Trophoblast cell (in vitro differentiated cells and primary cell): ENCODE results near the gene TMEM248.
"Not testable (repeated sequence)": the region's sequence is repeated elsewhere in the genome, so short reads cannot be mapped to it uniquely, and the experiment has no call there.

ENCODE experiments used
- DNase-seq, 2 donors: peaks; one replicate each; pipeline ENCODE4 v3.0.0-alpha.2; 2016
- H2AFZ ChIP-seq: 2 replicates; pipeline ENCODE4 v1.6.1; 2013; ENCODE audit warnings: low read length, moderate library complexity, mild to moderate bottlenecking; ENCODE audit not compliant: insufficient read depth, poor library complexity
- H2AK5ac ChIP-seq: 2 replicates; pipeline ENCODE4 v1.6.1; 2013; ENCODE audit warnings: mild to moderate bottlenecking, low read length
- H2BK120ac ChIP-seq: 2 replicates; pipeline ENCODE4 v1.6.1; 2013; ENCODE audit warnings: low read length, mild to moderate bottlenecking, moderate library complexity; ENCODE audit not compliant: insufficient read depth, poor library complexity
- H2BK12ac ChIP-seq: 2 replicates; pipeline ENCODE4 v1.6.1; 2013; ENCODE audit warnings: mild to moderate bottlenecking, low read length, moderate library complexity
- H2BK5ac ChIP-seq: 2 replicates; pipeline ENCODE4 v1.6.1; 2013; ENCODE audit warnings: low read length, low read depth, moderate library complexity, mild to moderate bottlenecking; ENCODE audit not compliant: poor library complexity
- H3K14ac ChIP-seq: 2 replicates; pipeline ENCODE4 v1.6.1; 2013; ENCODE audit warnings: mild to moderate bottlenecking, low read length
- H3K18ac ChIP-seq: 2 replicates; pipeline ENCODE4 v1.6.1; 2013; ENCODE audit warnings: mild to moderate bottlenecking, low read length
- H3K23ac ChIP-seq: 2 replicates; pipeline ENCODE4 v1.6.1; 2013; ENCODE audit warnings: low read length
- H3K27ac ChIP-seq: 2 replicates; pipeline ENCODE4 v1.5.1; 2013; ENCODE audit warnings: low read depth, mild to moderate bottlenecking, inconsistent platforms, low read length, moderate library complexity
- H3K27me3 ChIP-seq: 2 replicates; pipeline ENCODE4 v1.6.1; 2013; ENCODE audit warnings: inconsistent platforms, mild to moderate bottlenecking, low read length, moderate library complexity; ENCODE audit not compliant: insufficient read depth
- H3K36me3 ChIP-seq, 2 experiments: 1 replicate in 1 of 2; 2 replicates in 1 of 2; pipeline ENCODE4 v1.6.1; 2013; ENCODE audit warnings: low read length in 2 of 2, mild to moderate bottlenecking in 2 of 2, moderate library complexity in 1 of 2; ENCODE audit not compliant: insufficient read depth in 2 of 2, control insufficient read depth in 1 of 2
- H3K4ac ChIP-seq: 2 replicates; pipeline ENCODE4 v1.6.1; 2013; ENCODE audit warnings: low read depth, mild to moderate bottlenecking, low read length, moderate library complexity
- H3K4me1 ChIP-seq, 2 experiments: 1 replicate in 1 of 2; 2 replicates in 1 of 2; pipeline ENCODE4 v1.6.1; 2013; ENCODE audit warnings: low read length in 2 of 2, mild to moderate bottlenecking in 2 of 2, moderate library complexity in 1 of 2; ENCODE audit not compliant: insufficient read depth in 2 of 2, control insufficient read depth in 1 of 2
- H3K4me2 ChIP-seq: 2 replicates; pipeline ENCODE4 v1.6.1; 2013; ENCODE audit warnings: inconsistent platforms, mild to moderate bottlenecking, low read length, moderate library complexity
- H3K4me3 ChIP-seq: 2 replicates; pipeline ENCODE4 v1.5.1; 2013; ENCODE audit warnings: mild to moderate bottlenecking, low read depth, low read length, inconsistent platforms
- H3K79me1 ChIP-seq: one replicate; pipeline ENCODE4 v1.6.1; 2013; ENCODE audit warnings: low read length
- H3K79me2 ChIP-seq: 2 replicates; pipeline ENCODE4 v1.6.1; 2013; ENCODE audit warnings: low read length, mild to moderate bottlenecking; ENCODE audit not compliant: control insufficient read depth, insufficient read depth, poor library complexity
- H3K9ac ChIP-seq: 2 replicates; pipeline ENCODE4 v1.6.1; 2013; ENCODE audit warnings: mild to moderate bottlenecking, low read length
- H3K9me3 ChIP-seq: 2 replicates; pipeline ENCODE4 v1.6.1; 2013; ENCODE audit warnings: low read depth, mild to moderate bottlenecking, control low read depth, inconsistent platforms, low read length; ENCODE audit not compliant: insufficient read depth
- H4K12ac ChIP-seq: 2 replicates; pipeline ENCODE4 v1.6.1; 2013; ENCODE audit warnings: low read depth, mild to moderate bottlenecking, low read length, moderate library complexity
- H4K8ac ChIP-seq: 2 replicates; pipeline ENCODE4 v1.6.1; 2013; ENCODE audit warnings: low read depth, mild to moderate bottlenecking, low read length, moderate library complexity
- H4K91ac ChIP-seq: one replicate; pipeline ENCODE4 v1.6.1; 2013; ENCODE audit warnings: low read depth, mild to moderate bottlenecking, low read length, moderate library complexity
- WGBS: extraction: QIAGEN DNeasy Blood & Tissue Kit; methylation state at CpG from one replicate; pipeline ENCODE4 v1.1.7; 2013; ENCODE audit warnings: missing lambda C conversion rate; ENCODE audit not compliant: insufficient read length, insufficient coverage; ENCODE audit errors: extremely low coverage; 5-methylcytosine and 5-hydroxymethylcytosine counted together

TMEM248 gene

GRCh38 chr7:66969001-66969400 lies 48.0 kb downstream of the TMEM248 start:
- H2AFZ ChIP-seq, H3K4me2 ChIP-seq, H2BK120ac ChIP-seq, H3K4me3 ChIP-seq, H3K27ac ChIP-seq, H3K79me1 ChIP-seq, H2BK12ac ChIP-seq, H3K36me3 ChIP-seq, H4K91ac ChIP-seq, H4K12ac ChIP-seq, H2AK5ac ChIP-seq, H3K14ac ChIP-seq, H3K18ac ChIP-seq, H3K4ac ChIP-seq, H3K27me3 ChIP-seq, H3K9me3 ChIP-seq, H2BK5ac ChIP-seq, H3K9ac ChIP-seq, H4K8ac ChIP-seq, H3K79me2 ChIP-seq, H3K23ac ChIP-seq, H3K4me1 ChIP-seq: not testable (repeated sequence)
- peak; percentile 60 for DNase-seq
- WGBS: no CpG with 5 or more reads among the region's 5 CpGs

- Histone ChIP-seq H2AK5ac (no peak overlapping the region), H3K14ac (no peak overlapping the region), H3K4me1 (no peaks in the 10 kb centered on the region), H3K36me3 (peaks cover 0 to 2% of the 10 kb centered on the region in 2 experiments), H3K27ac (no peak overlapping the region), H3K27me3 (no peaks in the 10 kb centered on the region), H2BK120ac (no peak overlapping the region), H4K12ac (no peak overlapping the region), H3K4me3 (no peak overlapping the region), H2AFZ (no peak overlapping the region), H3K9ac (no peak overlapping the region), H3K9me3 (peaks cover 6% of the 10 kb centered on the region), H3K79me1 (no peaks in the 10 kb centered on the region), H3K4ac (no peak overlapping the region), H3K79me2 (no peaks in the 10 kb centered on the region), H4K8ac (no peak overlapping the region), H2BK12ac (no peak overlapping the region), H4K91ac (no peak overlapping the region), H2BK5ac (no peak overlapping the region), H3K4me2 (no peak overlapping the region), H3K18ac (no peak overlapping the region), H3K23ac (no peak overlapping the region)
- no peak for DNase-seq
- no CpG with 5 or more reads among the region's 5 CpGs for WGBS
Observed at GRCh38 chr7:66970310-66970709, 49.3 kb downstream of the TMEM248 start.

DNA sequence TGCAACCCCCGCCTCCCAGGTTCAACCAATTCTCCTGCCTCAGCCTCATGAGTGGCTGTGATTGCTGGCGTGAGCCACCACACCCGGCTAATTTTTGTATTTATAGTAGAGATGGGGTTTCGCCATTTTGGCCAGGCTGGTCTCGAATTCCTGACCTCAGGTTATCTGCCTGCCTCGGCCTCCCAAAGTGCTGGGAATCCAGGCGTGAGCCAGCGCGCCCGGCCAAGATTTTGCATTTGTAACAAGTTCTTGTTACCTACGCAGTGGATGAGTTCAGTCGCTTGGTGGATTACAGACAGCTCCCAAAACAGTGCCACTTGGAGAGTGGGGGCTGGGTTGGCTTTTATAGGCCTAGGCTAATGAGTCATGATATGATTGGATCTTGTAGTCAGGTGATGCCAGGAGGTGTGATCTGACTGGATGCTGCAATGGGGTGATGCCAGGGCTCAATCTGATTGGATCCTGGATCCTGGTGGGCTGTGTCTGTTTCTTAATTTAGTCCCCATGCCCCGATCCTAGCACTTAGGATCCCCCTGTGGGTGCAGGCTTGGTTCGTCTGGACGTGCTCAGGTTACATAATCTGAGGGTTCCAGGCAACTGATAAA lies 54.1 kb downstream of the TMEM248 start:
- no peak overlapping the region for H4K8ac ChIP-seq
- no peak overlapping the region for H3K27ac ChIP-seq
- H3K4me3 ChIP-seq: no peak overlapping the region
- no peaks in the 10 kb centered on the region for H3K27me3 ChIP-seq
- H3K9me3 ChIP-seq: peaks cover 5% of the 10 kb centered on the region
- WGBS: no CpG with 5 or more reads among the region's 15 CpGs
- H2BK120ac ChIP-seq: no peak overlapping the region
- H4K91ac ChIP-seq: no peak overlapping the region
- no peak overlapping the region for H3K23ac ChIP-seq
- no peak overlapping the region for H3K14ac ChIP-seq
- no peak overlapping the region for H2AK5ac ChIP-seq
- no peak overlapping the region for H2AFZ ChIP-seq
- H3K79me2 ChIP-seq: no peaks in the 10 kb centered on the region
- H3K79me1 ChIP-seq: no peaks in the 10 kb centered on the region
- H3K9ac ChIP-seq: no peak overlapping the region
- no peak overlapping the region for H3K4me2 ChIP-seq
- no peak overlapping the region for H2BK5ac ChIP-seq
- no peak overlapping the region for H2BK12ac ChIP-seq
- no peaks in the 10 kb centered on the region for H3K4me1 ChIP-seq
- peaks cover 0 to 2% of the 10 kb centered on the region in 2 experiments for H3K36me3 ChIP-seq
- H3K18ac ChIP-seq: no peak overlapping the region
- no peak overlapping the region for H4K12ac ChIP-seq
- no peak overlapping the region for H3K4ac ChIP-seq
- no peak for DNase-seq

DNA sequence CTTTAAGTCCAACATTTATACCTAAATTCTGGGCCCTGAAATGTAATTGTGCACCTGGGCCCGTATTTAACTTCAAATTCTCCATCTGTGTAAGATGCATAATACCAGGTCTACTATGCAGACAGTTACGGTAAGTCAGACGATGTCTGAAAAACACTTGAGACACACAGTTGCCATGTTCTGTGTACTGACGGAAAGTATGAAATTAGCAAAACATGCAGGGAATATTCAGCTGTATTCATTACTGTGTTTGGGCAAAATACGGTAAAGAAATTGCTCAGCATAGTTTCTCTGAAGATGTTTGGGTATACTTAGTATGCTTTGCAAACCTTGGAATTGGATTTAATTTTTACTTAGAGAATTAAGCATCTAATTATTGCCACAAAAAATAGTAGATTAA lies 57.3 kb downstream of the TMEM248 start:
- H4K91ac ChIP-seq, H3K23ac ChIP-seq, H3K27me3 ChIP-seq, H3K27ac ChIP-seq, H2BK12ac ChIP-seq, H3K18ac ChIP-seq, H4K12ac ChIP-seq, H3K4me1 ChIP-seq, H4K8ac ChIP-seq, H2AK5ac ChIP-seq, H3K4me2 ChIP-seq, H3K14ac ChIP-seq, H3K79me2 ChIP-seq, H2AFZ ChIP-seq, H3K36me3 ChIP-seq, H2BK5ac ChIP-seq, H3K4me3 ChIP-seq, H2BK120ac ChIP-seq, DNase-seq, H3K9ac ChIP-seq, H3K79me1 ChIP-seq, H3K9me3 ChIP-seq, H3K4ac ChIP-seq: not testable (repeated sequence)
- no CpG with 5 or more reads among the region's 5 CpGs for WGBS
